PFSK-1 (cell line): Measurements from ENCODE around the gene MRPS33.

Experiments used
- FOXP2 ChIP-seq: optimal IDR thresholded peaks from 2 replicates; pipeline ENCODE3; 2011; ENCODE audit warnings: borderline replicate concordance, control low read depth, inconsistent platforms; ENCODE audit not compliant: insufficient read depth; ENCODE audit errors: extremely low read length, extremely low read depth
- POLR2AphosphoS5 ChIP-seq: IDR thresholded peaks from 2 replicates; pipeline ENCODE4 v1.6.1; 2012; ENCODE audit warnings: low read depth, mild to moderate bottlenecking, control low read depth, low read length, moderate library complexity
- SIN3A ChIP-seq: IDR thresholded peaks from 2 replicates; pipeline ENCODE4 v1.6.1; 2012; ENCODE audit warnings: mild to moderate bottlenecking, low read length, moderate library complexity, borderline replicate concordance; ENCODE audit not compliant: insufficient read depth
- TAF1 ChIP-seq: IDR thresholded peaks from 2 replicates; pipeline ENCODE4 v1.6.1; 2012; ENCODE audit warnings: low read length, control low read depth, borderline replicate concordance; ENCODE audit not compliant: insufficient read depth
- TF ChIP-seq, protein P1 (sequence below), 2 experiments: IDR thresholded peaks; 2 replicates each; pipeline versions ENCODE4 v1.6.1 to v1.8.0; 2011 to 2012; ENCODE audit warnings: low read depth in 2 of 2, low read length in 2 of 2, control low read depth in 1 of 2, inconsistent platforms in 1 of 2, mild to moderate bottlenecking in 1 of 2, moderate library complexity in 1 of 2; ENCODE audit not compliant: insufficient read depth in 1 of 2

Gene MRPS33

DNA sequence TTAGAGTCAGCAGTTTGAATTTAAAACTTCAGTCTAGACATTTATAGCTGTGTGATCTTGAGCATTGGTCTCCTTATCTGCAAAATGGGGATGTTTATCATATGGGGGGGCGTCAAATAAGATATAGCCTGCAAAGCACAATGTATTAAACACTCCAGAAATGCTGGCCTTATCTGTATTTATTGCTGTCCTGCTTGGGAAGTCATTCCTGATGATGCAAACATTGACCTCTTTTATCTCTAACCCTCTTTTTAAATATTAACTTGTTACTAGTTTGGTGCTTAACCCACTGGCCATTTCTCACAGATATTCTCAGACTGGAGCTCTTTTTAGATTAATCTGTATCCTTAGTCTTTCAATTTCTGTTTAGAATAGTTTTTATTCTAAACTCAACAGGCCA, 13.2 kb downstream of the MRPS33 start:
- TF ChIP-seq FOXP2 = no peak
- TF ChIP-seq, protein P1, sequence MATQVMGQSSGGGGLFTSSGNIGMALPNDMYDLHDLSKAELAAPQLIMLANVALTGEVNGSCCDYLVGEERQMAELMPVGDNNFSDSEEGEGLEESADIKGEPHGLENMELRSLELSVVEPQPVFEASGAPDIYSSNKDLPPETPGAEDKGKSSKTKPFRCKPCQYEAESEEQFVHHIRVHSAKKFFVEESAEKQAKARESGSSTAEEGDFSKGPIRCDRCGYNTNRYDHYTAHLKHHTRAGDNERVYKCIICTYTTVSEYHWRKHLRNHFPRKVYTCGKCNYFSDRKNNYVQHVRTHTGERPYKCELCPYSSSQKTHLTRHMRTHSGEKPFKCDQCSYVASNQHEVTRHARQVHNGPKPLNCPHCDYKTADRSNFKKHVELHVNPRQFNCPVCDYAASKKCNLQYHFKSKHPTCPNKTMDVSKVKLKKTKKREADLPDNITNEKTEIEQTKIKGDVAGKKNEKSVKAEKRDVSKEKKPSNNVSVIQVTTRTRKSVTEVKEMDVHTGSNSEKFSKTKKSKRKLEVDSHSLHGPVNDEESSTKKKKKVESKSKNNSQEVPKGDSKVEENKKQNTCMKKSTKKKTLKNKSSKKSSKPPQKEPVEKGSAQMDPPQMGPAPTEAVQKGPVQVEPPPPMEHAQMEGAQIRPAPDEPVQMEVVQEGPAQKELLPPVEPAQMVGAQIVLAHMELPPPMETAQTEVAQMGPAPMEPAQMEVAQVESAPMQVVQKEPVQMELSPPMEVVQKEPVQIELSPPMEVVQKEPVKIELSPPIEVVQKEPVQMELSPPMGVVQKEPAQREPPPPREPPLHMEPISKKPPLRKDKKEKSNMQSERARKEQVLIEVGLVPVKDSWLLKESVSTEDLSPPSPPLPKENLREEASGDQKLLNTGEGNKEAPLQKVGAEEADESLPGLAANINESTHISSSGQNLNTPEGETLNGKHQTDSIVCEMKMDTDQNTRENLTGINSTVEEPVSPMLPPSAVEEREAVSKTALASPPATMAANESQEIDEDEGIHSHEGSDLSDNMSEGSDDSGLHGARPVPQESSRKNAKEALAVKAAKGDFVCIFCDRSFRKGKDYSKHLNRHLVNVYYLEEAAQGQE (IDR thresholded peaks at IDR 0.05; ENCODE audit: insufficient read depth in 1 of 2, low read depth in 2 of 2, low read length in 2 of 2) = no peak
- TF ChIP-seq POLR2AphosphoS5 = no peak
- TF ChIP-seq TAF1 = no peak
- no peak for TF ChIP-seq SIN3A

DNA sequence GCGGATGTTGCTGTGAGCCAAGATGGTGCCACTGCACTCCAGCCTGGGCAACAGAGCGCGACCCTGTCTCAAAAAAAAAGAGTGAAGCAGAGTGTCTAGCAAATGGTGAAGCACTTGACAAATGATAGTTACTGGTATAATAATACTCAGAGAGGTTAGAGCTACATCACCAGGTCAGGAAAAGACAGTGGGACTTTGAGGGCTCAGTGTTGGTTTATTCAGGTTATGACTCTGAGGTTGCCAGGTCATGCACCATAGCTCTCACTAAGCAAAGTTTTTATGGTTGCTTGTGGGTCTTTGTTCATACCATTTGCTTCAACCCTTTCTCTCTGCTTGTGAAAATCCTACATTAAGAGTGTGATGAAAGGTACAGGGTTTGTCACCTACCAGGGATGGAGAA, 13.6 kb downstream of the MRPS33 start:
- TF ChIP-seq FOXP2 (no peak), POLR2AphosphoS5 (no peak), SIN3A (no peak), TAF1 (no peak)
- TF ChIP-seq, protein P1 (IDR thresholded peaks at IDR 0.05; ENCODE audit: insufficient read depth in 1 of 2, low read depth in 2 of 2, low read length in 2 of 2) = no peak

DNA sequence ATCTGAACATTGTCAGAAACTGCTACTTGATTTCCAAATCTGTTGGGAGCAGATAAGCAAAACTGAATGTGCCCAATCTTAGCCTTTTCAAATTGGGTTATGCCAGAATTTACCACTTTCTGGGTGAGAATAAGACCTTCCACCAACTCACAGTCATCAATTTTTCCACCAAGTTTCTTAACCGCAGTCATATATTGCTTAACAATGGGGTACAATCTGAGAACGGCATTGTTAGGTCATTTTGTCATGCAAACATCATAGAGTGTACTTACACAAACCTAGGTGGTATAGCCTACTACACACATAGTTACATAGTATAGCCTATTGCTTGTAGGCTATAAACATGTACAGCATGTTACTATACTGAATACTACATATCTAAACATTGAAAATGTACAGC, 16.0 kb downstream of the MRPS33 start:
- TF ChIP-seq FOXP2 (no peak), SIN3A (no peak), POLR2AphosphoS5 (no peak), TAF1 (no peak)
- TF ChIP-seq, protein P1 (IDR thresholded peaks at IDR 0.05; ENCODE audit: insufficient read depth in 1 of 2, low read depth in 2 of 2, low read length in 2 of 2) = no peak

DNA sequence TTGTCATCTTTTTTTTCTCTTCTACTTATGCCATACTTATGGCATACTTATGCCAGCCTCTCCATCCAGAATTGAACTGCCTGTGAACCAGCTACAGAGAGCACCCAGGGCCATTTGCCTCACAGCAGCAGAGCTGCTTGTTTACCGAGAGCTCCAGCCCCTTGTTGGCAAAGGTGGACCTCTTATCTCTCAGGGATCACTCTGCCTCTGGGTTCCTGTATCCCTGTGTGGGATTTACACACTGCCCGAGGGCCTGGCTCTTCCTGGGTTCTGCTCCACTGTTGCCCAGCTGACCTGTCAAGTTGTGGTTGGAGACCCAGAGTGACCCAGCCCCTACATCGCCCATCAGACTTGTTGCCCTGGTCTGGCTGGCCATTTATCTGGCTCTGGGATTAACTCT, 22.3 kb downstream of the MRPS33 start:
- TF ChIP-seq SIN3A = no peak
- TF ChIP-seq POLR2AphosphoS5 = no peak
- TF ChIP-seq FOXP2 = no peak
- TF ChIP-seq, protein P1 (IDR thresholded peaks at IDR 0.05; ENCODE audit: insufficient read depth in 1 of 2, low read depth in 2 of 2, low read length in 2 of 2) = no peak
- no peak for TF ChIP-seq TAF1
